ENCODE measurements around the gene MYO10. TPM values are rescaled to one million over a fixed set of nuclear protein-coding genes. Genes with fewer than 3 reads are reported as not detected.
"Not testable (repeated sequence)": the region's sequence is repeated elsewhere in the genome, so short reads cannot be mapped to it uniquely, and the experiment has no call there.

MYO10 gene
- total and polyA plus RNA-seq, 2 of the 8 experiments (the other 6 are each of a cell fraction or from before 2014, with no cell fraction given) = 21.5 to 107 TPM

GRCh38 chr5:16740066-16740810 lies 195.8 kb downstream of the MYO10 start (continued):
- TF ChIP-seq CTBP2 (IDR thresholded peaks at IDR 0.05; ENCODE audit: borderline replicate concordance, insufficient read depth, insufficient read length, low read length) (no peak), POLR2A (IDR thresholded peaks at IDR 0.05; ENCODE audit: control extremely low read depth in 1 of 2, low read depth in 2 of 2, low read length in 2 of 2) (peak in 1 of 2 experiments; percentile 56; a peak in 2 of 3 replicates), RAD21 (IDR thresholded peaks at IDR 0.05 in 1 of 2, conservative IDR thresholded peaks at IDR 0.05 in 1 of 2; ENCODE audit: low read depth in 2 of 2, low read length in 2 of 2) (no peak), TAF7 (optimal IDR thresholded peaks at IDR 0.05; ENCODE audit: borderline replicate concordance, low read depth, low read length) (no peak)

- H3K14ac ChIP-seq (ENCODE audit: insufficient read length); H4K8ac ChIP-seq (ENCODE audit: extremely low read depth, insufficient read depth, low read length); H3K4ac ChIP-seq (replicated peaks; ENCODE audit: insufficient read length, low read depth, low read length); FAIRE-seq; H3K79me1 ChIP-seq (ENCODE audit: low read depth, low read length); H2BK120ac ChIP-seq (replicated peaks; ENCODE audit: low read depth, low read length); H2BK20ac ChIP-seq (ENCODE audit: low read length); H3K9me3 ChIP-seq (ENCODE audit: insufficient read depth in 2 of 2, low read depth in 1 of 2, low read length in 1 of 2); H4K5ac ChIP-seq (ENCODE audit: insufficient read length, low read depth, low read length); H2BK15ac ChIP-seq (ENCODE audit: low read length); H3K27me3 ChIP-seq (replicated peaks in 1 of 4; ENCODE audit: control insufficient read depth in 3 of 4, extremely low read depth in 1 of 4, insufficient read depth in 3 of 4, low read length in 3 of 4); H4K20me1 ChIP-seq (replicated peaks in 1 of 2; ENCODE audit: control insufficient read depth in 1 of 2, insufficient read depth in 2 of 2, low read length in 2 of 2); H2AK5ac ChIP-seq (ENCODE audit: low read depth, low read length); DNase-seq (ENCODE audit: low read depth in 1 of 2, low spot score in 2 of 2); H3K56ac ChIP-seq (replicated peaks; ENCODE audit: insufficient read length, low read depth, low read length); H4K91ac ChIP-seq (replicated peaks; ENCODE audit: insufficient read length, low read length); H2AFZ ChIP-seq (ENCODE audit: low read length); H3K23ac ChIP-seq (ENCODE audit: insufficient read length): not testable (repeated sequence)
- H3K4me3 ChIP-seq (ENCODE audit: extremely low read depth in 1 of 4, insufficient read depth in 2 of 4, low read depth in 3 of 4, low read length in 4 of 4) = peak overlapping the region; percentile 51 to 89 (median 66); a peak in 6 of 8 replicates
- peaks cover 27 to 54% of the 10 kb centered on the region in 2 experiments for H3K79me2 ChIP-seq (ENCODE audit: control insufficient read depth in 1 of 2, insufficient read depth in 2 of 2, low read length in 2 of 2)
- H3K27ac ChIP-seq (ENCODE audit: low read depth, low read length) = peak overlapping the region; percentile 40; the same call in 1 of the 2 replicates
- 0 out of 7 replicates have a peak overlapping the region, but pooled peaks of 1 of the 4 experiments have one; percentile 61 for H3K9ac ChIP-seq (replicated peaks in 1 of 4; ENCODE audit: extremely low read depth in 1 of 4, low read depth in 3 of 4, low read length in 3 of 4)
- 28% methylated on average over 5 of the region's 5 CpGs; no CpG with 5 or more reads in 1 of the 2 experiments for WGBS, 2 experiments (ENCODE audit: extremely low coverage in 1 of 2, insufficient coverage in 1 of 2, insufficient read length in 1 of 2, insufficient replicate concordance in 2 of 2, low coverage in 1 of 2, low lambda C conversion rate in 2 of 2, missing lambda C conversion rate in 1 of 2)
- H2BK5ac ChIP-seq (ENCODE audit: low read depth, low read length) = peak overlapping the region; percentile 12
- peaks cover 14 to 33% (median 25%) of the 10 kb centered on the region in 4 experiments for H3K4me1 ChIP-seq (replicated peaks in 1 of 4; ENCODE audit: control insufficient read depth in 3 of 4, insufficient read depth in 4 of 4, low read length in 3 of 4)
- H3K23me2 ChIP-seq (ENCODE audit: low read depth, low read length) = peaks cover 17% of the 10 kb centered on the region
- H3K36me3 ChIP-seq (ENCODE audit: control insufficient read depth in 2 of 4, insufficient read depth in 4 of 4, low read length in 3 of 4) = peaks cover 0 to 14% (median 0%) of the 10 kb centered on the region in 4 experiments; a peak in 3 of 8 replicates
- H3K4me2 ChIP-seq (ENCODE audit: insufficient read depth in 1 of 2, low read depth in 2 of 2, low read length in 2 of 2) = peak overlapping the region; percentile 81 to 97
- POLR2A ChIA-PET (ENCODE audit: partially characterized antibody) = interaction anchor here (0.7 to 4.5 kb wide), 8 partner anchors 9 to 49 kb away, joined by 3 to 42 read pairs (median 9); no protein-coding TSS in a partner anchor
- H2BK12ac ChIP-seq (ENCODE audit: low read depth, low read length) = peak overlapping the region; percentile 1; the same call in 1 of the 2 replicates
- CTCF ChIA-PET (ENCODE audit: partially characterized antibody) = interaction anchor here (0.7 to 1.9 kb wide), 8 partner anchors 9 to 453 kb away, joined by 3 to 7 read pairs (median 4); no protein-coding TSS in a partner anchor
- H3K18ac ChIP-seq (ENCODE audit: extremely low read depth, low read length) = peak overlapping the region; percentile 4; the same call in 1 of the 2 replicates
These were observed 197.7 kb downstream of the MYO10 start for GRCh38 chr5:16738393-16738792.
